Testis (tissue), 3 donors: ENCODE results near the gene RAMP1. TPM values are rescaled to one million over a fixed set of nuclear protein-coding genes. Genes with fewer than 3 reads are reported as not detected.

Experiments
- DNase-seq: peaks from one replicate; pipeline ENCODE4 v3.0.0-alpha.2; 2019
- H3K27ac ChIP-seq, 2 donors: fragments of 200-600 bp; sonication (generic); one replicate each; pipeline ENCODE4 v1.5.1; 2019
- H3K27me3 ChIP-seq: fragments of 200-600 bp; sonication (generic); one replicate; pipeline ENCODE4 v1.5.1; 2019
- H3K36me3 ChIP-seq: fragments of 200-600 bp; sonication (generic); one replicate; pipeline ENCODE4 v1.5.1; 2017; ENCODE audit warnings: low read depth; ENCODE audit errors: missing control alignments
- H3K4me1 ChIP-seq: fragments of 200-600 bp; sonication (generic); one replicate; pipeline ENCODE4 v1.5.1; 2019
- H3K4me3 ChIP-seq, 2 donors: fragments of 200-600 bp; sonication (generic); one replicate each; pipeline ENCODE4 v1.5.1; 2017 to 2019
- H3K9me3 ChIP-seq: fragments of 200-600 bp; sonication (generic); one replicate; pipeline ENCODE4 v1.5.1; 2017
- CTCF ChIP-seq, 3 experiments: fragments of 450-650 bp in 2 of 3; fragments of 200-600 bp in 1 of 3; sonication (generic) in 1 of 3; IDR thresholded peaks; one replicate each; pipeline ENCODE4 v1.5.1; 2016 to 2019; ENCODE audit warnings: antibody characterized with exemption in 3 of 3, mild to moderate bottlenecking in 2 of 3, moderate library complexity in 1 of 3
- POLR2A ChIP-seq: fragments of 450-650 bp; IDR thresholded peaks from one replicate; pipeline ENCODE4 v1.6.1; 2017; ENCODE audit warnings: antibody characterized with exemption, mild to moderate bottlenecking, moderate library complexity
- WGBS, 2 donors: methylation state at CpG; one replicate each; pipeline ENCODE4 v1.1.5; 2018; 5-methylcytosine and 5-hydroxymethylcytosine counted together
- intact Hi-C: fragments of 100-400 bp; cut with DNase I; formaldehyde crosslinking; loops from one replicate; pipeline ENCODE4 v1.15.1; 2023; ENCODE audit warnings: low total_unique reads
- polyA plus RNA-seq: library from polyadenylated mRNA; stranded (reverse); fragments of 350-450 nt; fragmentation: Illumina TruSeq; extraction: RNeasy Lipid Tissue Mini Kit (QIAGEN cat#74804); gene quantifications from one replicate; pipeline ENCODE4 v1.2.3, GENCODE V29; 2014; ENCODE audit warnings: low read depth, low replicate concordance; ENCODE audit not compliant: insufficient read depth
- total RNA-seq, 2 donors: library from RNA; depleted of rRNA; stranded (reverse); fragments of >200 nt; gene quantifications; one replicate each; pipeline ENCODE4 v1.2.3, GENCODE V29; 2016

RAMP1 gene
- total and polyA plus RNA-seq, 3 donors from 2014 or later: 8.9 to 14.3 (median 13.9) TPM

DNA sequence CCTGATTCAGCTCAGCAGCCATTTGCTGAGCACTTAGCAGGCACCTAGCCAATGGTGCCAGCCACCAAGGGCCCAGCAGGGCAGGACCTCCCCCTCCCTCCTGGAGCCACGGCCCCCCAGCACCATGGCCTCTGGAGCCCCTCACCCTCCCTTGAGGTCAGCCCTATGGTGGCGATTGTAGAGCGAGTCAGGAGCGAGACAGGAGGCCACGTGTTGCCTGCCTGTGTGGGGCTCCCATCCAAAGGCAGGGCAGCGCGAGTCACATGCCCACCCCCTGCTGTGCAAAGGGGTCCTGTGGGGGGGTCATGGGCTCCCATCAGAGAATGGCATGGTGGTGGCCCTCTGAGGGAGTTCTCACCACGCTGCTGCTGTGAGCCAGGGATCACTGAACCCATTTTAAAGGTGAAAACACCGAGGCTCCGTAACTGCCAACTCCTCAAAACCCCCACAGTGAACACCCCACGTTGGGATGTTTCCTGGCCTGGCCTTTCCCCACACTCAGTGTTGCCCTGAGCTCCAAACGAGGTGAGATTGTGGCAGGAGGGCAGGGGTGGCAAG is 35.6 kb downstream of the RAMP1 start:
- H3K4me3 ChIP-seq: no peak overlapping the region
- TF ChIP-seq CTCF (IDR thresholded peaks at IDR 0.05) (no peak), POLR2A (no peak)
- no peaks in the 10 kb centered on the region for H3K27me3 ChIP-seq
- no peaks in the 10 kb centered on the region for H3K9me3 ChIP-seq
- H3K27ac ChIP-seq: no peak overlapping the region
- H3K4me1 ChIP-seq: no peaks in the 10 kb centered on the region
- WGBS, 2 donors: 92 to 100% methylated on average over 3 to 12 of the region's 12 CpGs
- DNase-seq: no peak
- intact Hi-C loops: no loop called here
- H3K36me3 ChIP-seq: no peaks in the 10 kb centered on the region

DNA sequence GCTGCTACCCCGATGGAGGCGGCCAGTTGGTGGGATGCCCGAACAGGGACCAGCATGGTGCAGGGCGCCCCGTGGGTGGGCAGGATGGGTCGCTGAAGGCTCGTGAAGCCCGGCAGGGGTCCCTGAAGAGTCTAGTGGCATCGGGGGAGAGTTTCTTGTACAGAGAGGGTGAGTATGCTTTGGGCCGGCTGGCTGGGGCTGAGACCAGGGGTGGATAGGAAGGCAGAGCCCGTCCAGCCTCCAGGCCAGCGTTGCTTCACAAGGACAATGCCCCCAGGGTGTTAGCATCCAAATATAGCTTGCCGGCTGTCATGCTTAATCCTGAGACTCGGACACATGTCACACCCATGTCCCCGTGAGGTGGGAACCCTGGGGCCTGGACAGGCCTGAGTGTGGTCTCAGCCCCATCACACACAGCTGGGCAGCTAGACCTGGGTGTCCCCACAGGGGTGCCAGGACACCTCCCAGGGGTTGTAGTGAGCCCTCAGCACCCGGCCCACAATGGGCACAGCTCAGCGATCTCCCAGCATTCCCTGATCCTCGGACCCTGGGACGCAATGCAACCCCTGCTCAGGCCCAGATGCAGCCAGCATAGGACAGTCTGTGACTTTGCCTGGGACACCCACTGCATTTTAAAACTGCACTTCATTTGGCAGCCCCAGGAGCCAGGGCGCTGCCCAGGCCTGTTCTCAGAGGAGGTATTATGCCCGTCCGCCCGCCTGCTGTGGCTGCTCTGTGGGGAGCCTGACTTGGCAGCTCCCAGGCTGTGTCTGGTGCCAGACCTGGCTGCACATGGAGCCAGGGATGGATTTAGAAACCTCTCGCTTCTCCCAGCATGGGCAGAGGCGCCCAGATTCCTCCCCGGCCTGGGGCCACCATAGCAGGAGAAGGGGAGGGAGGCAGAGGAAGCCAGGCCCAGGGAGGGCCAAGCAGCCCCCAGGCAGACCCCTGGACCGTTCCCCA is 36.4 kb downstream of the RAMP1 start:
- Histone ChIP-seq H3K9me3 (no peaks in the 10 kb centered on the region), H3K27me3 (no peaks in the 10 kb centered on the region), H3K27ac (no peak overlapping the region), H3K4me1 (no peaks in the 10 kb centered on the region), H3K4me3 (no peak overlapping the region), H3K36me3 (no peaks in the 10 kb centered on the region)
- WGBS, 2 donors: 75 to 87% methylated on average over 13 to 27 of the region's 27 CpGs
- TF ChIP-seq CTCF (IDR thresholded peaks at IDR 0.05): no peak
- TF ChIP-seq POLR2A: no peak
- DNase-seq: no peak
- intact Hi-C loops: no loop called here

DNA sequence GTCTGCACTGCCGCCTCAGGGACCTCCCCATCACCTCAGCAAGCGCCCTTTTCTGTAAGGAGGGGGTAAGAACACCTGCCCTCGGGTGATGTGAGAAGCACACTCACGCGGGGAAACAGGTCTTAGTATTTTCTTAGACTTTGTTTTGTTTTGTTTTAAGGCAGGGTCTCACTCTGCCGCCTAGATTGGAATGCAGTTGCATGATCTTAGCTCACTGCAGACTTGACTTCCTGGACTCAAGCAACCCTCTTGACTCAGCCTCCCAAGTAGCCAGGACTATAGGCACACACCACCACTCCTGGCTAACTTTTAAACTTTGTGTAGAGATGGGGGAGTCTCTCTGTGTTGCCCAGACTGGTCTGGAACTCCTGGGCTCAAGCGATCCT is 37.1 kb downstream of the RAMP1 start:
- WGBS, 2 donors: 93 to 94% methylated on average over 7 of the region's 7 CpGs
- H3K36me3 ChIP-seq: no peaks in the 10 kb centered on the region
- TF ChIP-seq POLR2A (no peak), CTCF (IDR thresholded peaks at IDR 0.05) (no peak)
- H3K27ac ChIP-seq: no peak overlapping the region
- H3K27me3 ChIP-seq: no peaks in the 10 kb centered on the region
- intact Hi-C loops: no loop called here
- H3K4me3 ChIP-seq: no peak overlapping the region
- no peaks in the 10 kb centered on the region for H3K9me3 ChIP-seq
- no peak for DNase-seq
- H3K4me1 ChIP-seq: no peaks in the 10 kb centered on the region

DNA sequence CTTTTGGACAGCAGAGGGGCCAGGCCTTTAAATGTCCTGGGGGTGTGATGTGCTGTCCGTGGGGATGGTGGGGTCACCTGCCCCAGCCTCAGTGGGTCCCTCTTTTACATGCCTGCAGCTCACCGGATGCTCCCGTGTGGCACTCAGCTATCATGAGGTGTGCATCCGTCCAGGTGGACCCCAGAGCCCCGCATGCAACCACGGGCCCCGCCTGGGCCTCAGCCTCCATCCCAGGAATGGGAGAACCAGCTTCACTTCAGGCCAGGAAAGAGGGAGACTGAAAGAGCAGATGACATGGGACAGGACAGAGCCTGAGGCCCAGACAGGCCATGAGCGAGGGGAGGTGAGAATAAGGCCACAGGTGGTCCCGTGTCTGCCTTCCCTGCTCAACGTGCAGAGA is 37.5 kb downstream of the RAMP1 start:
- no peak for TF ChIP-seq POLR2A
- no peak for TF ChIP-seq CTCF (IDR thresholded peaks at IDR 0.05)
- 89 to 92% methylated on average over 10 of the region's 10 CpGs for WGBS, 2 donors
- Histone ChIP-seq H3K4me3 (no peak overlapping the region), H3K27me3 (no peaks in the 10 kb centered on the region), H3K27ac (no peak overlapping the region), H3K36me3 (no peaks in the 10 kb centered on the region), H3K4me1 (no peaks in the 10 kb centered on the region), H3K9me3 (no peaks in the 10 kb centered on the region)
- intact Hi-C loops: no loop called here
- no peak for DNase-seq
